Muscle of leg (tissue), 11 donors: ENCODE results near the gene ZBTB21. TPM values are rescaled to one million over a fixed set of nuclear protein-coding genes. Genes with fewer than 3 reads are reported as not detected.

ENCODE experiments used
- DNase-seq: peaks from one replicate; pipeline ENCODE4 v3.0.0; 2013
- H3K27ac ChIP-seq: one replicate; pipeline ENCODE4 v1.5.1; 2013; ENCODE audit warnings: mild to moderate bottlenecking, low read length, control low read depth
- H3K27me3 ChIP-seq: one replicate; pipeline ENCODE4 v1.6.1; 2013; ENCODE audit warnings: low read length; ENCODE audit not compliant: control insufficient read depth, insufficient read depth
- H3K36me3 ChIP-seq: one replicate; pipeline ENCODE4 v1.6.1; 2013; ENCODE audit warnings: low read length; ENCODE audit not compliant: control insufficient read depth, insufficient read depth
- H3K4me1 ChIP-seq: one replicate; pipeline ENCODE4 v1.6.1; 2013; ENCODE audit warnings: low read length; ENCODE audit not compliant: control insufficient read depth, insufficient read depth
- H3K4me3 ChIP-seq: one replicate; pipeline ENCODE4 v1.5.1; 2013; ENCODE audit warnings: low read length, control low read depth
- H3K9me3 ChIP-seq: replicated peaks from 2 replicates; pipeline ENCODE4 v1.6.1; 2013; ENCODE audit warnings: low read depth, low read length; ENCODE audit not compliant: control insufficient read depth
- WGBS: methylation state at CpG from one replicate; pipeline ENCODE4 v1.1.5; 2013; ENCODE audit warnings: missing lambda C conversion rate; ENCODE audit not compliant: insufficient coverage; 5-methylcytosine and 5-hydroxymethylcytosine counted together
- polyA plus RNA-seq, 8 donors: library from polyadenylated mRNA; unstranded; fragments of 120-200 nt; gene quantifications; one replicate each; pipeline versions ENCODE4 v1.2.1 to v1.2.3, GENCODE V29; 2013; ENCODE audit warnings: inconsistent platforms in 1 of 8, low replicate concordance in 1 of 8; ENCODE audit not compliant: insufficient read length in 8 of 8, insufficient read depth in 1 of 8
- total RNA-seq: library from RNA; stranded (reverse); fragments of 120-200 nt; gene quantifications from one replicate; pipeline ENCODE4 v1.2.4, GENCODE V29; 2013

Gene ZBTB21
- total and polyA plus RNA-seq, 9 donors = 3.5 to 8.4 (median 4.7) TPM

DNA sequence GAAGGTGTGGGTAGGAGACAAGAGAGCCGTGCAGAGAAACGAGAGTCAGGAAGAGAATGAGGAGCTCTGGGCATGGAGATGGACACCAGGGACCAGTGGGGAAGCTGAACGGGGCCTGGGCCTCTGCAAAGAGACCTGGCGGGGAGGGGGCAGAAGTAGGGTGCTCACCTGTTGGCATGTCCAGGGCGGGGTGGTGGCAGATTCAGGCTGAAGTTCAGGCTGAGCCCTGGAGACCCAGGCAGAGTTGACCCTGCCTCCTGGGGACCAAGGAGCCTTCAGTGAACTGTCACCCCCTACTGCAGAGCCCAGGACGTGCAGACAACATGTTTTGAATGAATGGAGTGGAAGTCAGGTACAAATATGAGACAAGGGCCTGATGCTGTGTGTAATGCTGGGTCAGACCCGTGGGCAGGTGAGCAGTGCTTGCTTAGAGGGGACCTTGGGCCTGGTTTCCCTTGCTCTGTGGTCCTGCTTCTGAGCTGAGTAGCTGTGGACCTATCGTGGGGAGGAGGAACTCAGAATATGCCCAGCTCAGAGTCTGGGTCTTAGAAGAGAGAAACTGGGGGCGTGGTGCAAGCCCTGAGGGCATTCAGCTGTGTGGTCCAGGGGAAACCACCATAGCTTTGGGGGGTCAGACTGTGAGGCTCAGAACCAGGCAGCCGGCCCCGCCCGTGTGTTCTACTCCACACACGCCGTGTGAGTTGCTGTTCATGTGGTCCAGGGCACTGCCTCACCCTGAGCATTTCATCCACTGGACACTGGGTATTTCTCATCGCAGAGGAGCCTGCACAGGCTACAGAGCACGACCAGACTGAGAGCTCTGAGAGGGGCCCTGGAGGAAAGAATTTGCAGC, 39.6 kb upstream of the ZBTB21 start:
- Histone ChIP-seq H3K4me1 (peaks cover 3% of the 10 kb centered on the region), H3K4me3 (no peak overlapping the region), H3K9me3 (no peaks in the 10 kb centered on the region), H3K27me3 (peaks cover 4% of the 10 kb centered on the region), H3K36me3 (no peaks in the 10 kb centered on the region), H3K27ac (no peak overlapping the region)
- no peak for DNase-seq
- WGBS = 82% methylated on average over 15 of the region's 16 CpGs

DNA sequence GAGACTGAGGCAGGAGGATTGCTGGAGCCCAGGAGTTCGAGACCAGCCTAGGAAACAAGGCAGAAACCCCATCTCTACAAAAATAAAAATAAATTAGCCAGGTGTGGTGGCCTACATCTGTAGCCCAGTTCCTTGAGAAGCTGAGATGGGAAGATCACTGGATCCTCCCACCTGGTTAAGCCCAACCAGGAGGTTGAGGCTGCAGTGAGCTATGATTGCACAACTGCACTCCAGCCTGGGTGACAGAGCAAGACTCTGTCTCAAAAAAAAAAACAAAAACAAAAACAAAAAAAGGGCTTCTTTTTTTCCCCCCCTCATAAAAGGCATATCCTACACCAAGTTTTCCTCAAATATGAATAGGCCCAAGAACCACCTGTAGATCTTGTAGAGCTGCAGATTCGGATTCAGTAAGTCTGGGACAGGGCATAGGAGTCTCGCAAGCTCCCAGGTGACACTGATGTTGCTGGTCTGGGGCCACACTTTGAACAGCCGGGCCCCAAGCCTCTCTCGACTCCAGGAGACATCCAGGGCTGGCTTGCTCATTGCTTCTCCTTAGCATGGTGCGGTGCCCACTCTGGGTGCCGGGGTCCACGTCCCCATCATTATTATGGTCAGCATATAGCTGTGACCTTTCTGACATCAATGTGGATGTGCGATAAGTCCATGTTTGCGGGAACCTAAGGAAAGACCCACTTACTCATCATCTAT, 38.9 kb upstream of the ZBTB21 start:
- H3K4me1 ChIP-seq = peaks cover 3% of the 10 kb centered on the region
- no peaks in the 10 kb centered on the region for H3K36me3 ChIP-seq
- 95% methylated on average over 7 of the region's 10 CpGs for WGBS
- no peaks in the 10 kb centered on the region for H3K9me3 ChIP-seq
- DNase-seq = no peak
- H3K27me3 ChIP-seq = peaks cover 4% of the 10 kb centered on the region
- H3K27ac ChIP-seq = no peak overlapping the region
- no peak overlapping the region for H3K4me3 ChIP-seq

GRCh38 chr21:42047821-42048613, 37.9 kb upstream of the ZBTB21 start:
- WGBS = 42% methylated on average over 11 of the region's 19 CpGs
- DNase-seq = peak; percentile 56

DNA sequence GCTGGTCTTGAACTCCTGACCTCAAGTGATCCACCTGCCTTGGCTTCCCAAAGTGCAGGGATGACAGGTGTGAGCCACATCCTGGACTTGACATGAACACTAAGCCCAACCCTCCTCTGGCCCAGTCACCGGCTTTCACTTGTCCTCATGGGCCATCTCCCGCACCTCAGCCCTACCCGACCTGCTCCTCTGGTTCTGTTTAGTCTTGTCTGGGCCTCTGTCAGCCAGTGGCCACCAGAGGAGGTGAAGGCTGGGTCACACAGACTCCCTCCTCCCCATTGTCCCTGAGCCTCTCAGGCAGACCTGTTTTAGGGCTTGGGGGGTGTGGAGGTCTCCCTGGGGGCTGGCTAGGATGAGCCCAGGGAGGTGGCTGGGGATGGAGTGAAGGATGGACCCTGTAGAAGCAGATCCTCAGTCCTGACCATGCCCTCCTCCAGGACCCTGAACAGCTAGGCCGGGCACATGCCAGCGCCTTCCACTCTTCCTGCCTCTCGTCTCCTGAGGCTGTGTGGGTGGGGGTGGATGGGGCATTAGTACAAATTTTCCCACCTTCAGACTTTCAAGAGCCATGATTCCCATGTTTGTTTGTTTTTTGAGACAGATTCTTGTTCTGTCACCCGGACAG, 34.8 kb upstream of the ZBTB21 start:
- no peak overlapping the region for H3K4me3 ChIP-seq
- no peak overlapping the region for H3K27ac ChIP-seq
- peaks cover 5% of the 10 kb centered on the region for H3K4me1 ChIP-seq
- no peak for DNase-seq
- WGBS = 100% methylated on average over 1 of the region's 7 CpGs
- no peaks in the 10 kb centered on the region for H3K36me3 ChIP-seq
- no peaks in the 10 kb centered on the region for H3K9me3 ChIP-seq
- peaks cover 2% of the 10 kb centered on the region for H3K27me3 ChIP-seq

More at GRCh38 chr21:42047821-42048613, 37.9 kb upstream of the ZBTB21 start:
- Histone ChIP-seq H3K9me3 (no peaks in the 10 kb centered on the region), H3K27me3 (peaks cover 4% of the 10 kb centered on the region), H3K27ac (no peak overlapping the region), H3K4me1 (peaks cover 3% of the 10 kb centered on the region), H3K4me3 (no peak overlapping the region), H3K36me3 (no peaks in the 10 kb centered on the region)

GRCh38 chr21:42043961-42044360, 33.8 kb upstream of the ZBTB21 start:
- WGBS = 91% methylated on average over 14 of the region's 17 CpGs
- no peaks in the 10 kb centered on the region for H3K36me3 ChIP-seq
- peaks cover 9% of the 10 kb centered on the region for H3K4me1 ChIP-seq
- peaks cover under 1% of the 10 kb centered on the region for H3K9me3 ChIP-seq
- H3K27ac ChIP-seq = no peak overlapping the region
- DNase-seq = no peak
- no peak overlapping the region for H3K4me3 ChIP-seq
- H3K27me3 ChIP-seq = no peaks in the 10 kb centered on the region

DNA sequence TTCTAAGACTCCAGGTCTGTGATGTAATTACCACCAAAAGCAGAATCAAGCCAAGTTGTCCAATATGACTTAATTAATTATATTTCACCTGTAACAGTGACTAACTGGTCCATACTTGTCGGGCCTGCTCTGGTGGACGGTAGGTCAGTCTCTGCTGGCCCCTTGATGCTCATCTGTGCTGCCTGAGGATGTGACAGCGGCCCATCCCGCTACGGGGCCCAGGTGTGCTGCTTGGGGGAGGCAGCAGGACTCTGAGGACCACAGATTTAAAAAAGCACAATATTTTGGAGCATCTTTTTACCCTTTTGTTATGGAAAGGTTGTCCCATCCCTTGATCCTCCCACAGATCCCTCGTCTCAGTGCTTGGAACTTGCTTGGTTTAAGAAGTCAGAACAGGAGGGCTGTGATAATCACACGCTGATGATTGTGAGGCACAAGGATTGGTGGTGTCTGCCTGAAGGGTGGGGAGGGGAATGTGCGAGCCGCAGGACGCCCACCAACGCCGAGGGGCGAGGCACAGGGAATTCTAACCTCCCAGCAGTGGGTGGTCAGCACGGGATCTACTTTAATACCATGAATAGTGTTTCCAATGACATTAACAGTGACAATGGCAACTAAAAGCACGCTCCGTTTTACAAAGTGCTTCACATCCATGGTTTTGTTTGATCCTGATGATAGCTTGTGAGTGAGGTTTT, 33.2 kb upstream of the ZBTB21 start:
- H3K4me1 ChIP-seq = peaks cover 8% of the 10 kb centered on the region
- H3K36me3 ChIP-seq = no peaks in the 10 kb centered on the region
- no peak overlapping the region for H3K27ac ChIP-seq
- peaks cover 2% of the 10 kb centered on the region for H3K9me3 ChIP-seq
- H3K27me3 ChIP-seq = no peaks in the 10 kb centered on the region
- DNase-seq = no peak
- WGBS = 60% methylated on average over 3 of the region's 16 CpGs
- H3K4me3 ChIP-seq = no peak overlapping the region

GRCh38 chr21:42042651-42043050, 32.5 kb upstream of the ZBTB21 start:
- 56% methylated on average over 5 of the region's 9 CpGs for WGBS
- DNase-seq = no peak
- Histone ChIP-seq H3K4me1 (peaks cover 6% of the 10 kb centered on the region), H3K27me3 (no peaks in the 10 kb centered on the region), H3K4me3 (no peak overlapping the region), H3K36me3 (no peaks in the 10 kb centered on the region), H3K27ac (no peak overlapping the region), H3K9me3 (peaks cover 2% of the 10 kb centered on the region)

- Histone ChIP-seq H3K4me3 (no peak overlapping the region), H3K27me3 (no peaks in the 10 kb centered on the region), H3K27ac (no peak overlapping the region), H3K4me1 (peaks cover 6% of the 10 kb centered on the region), H3K9me3 (peaks cover 2% of the 10 kb centered on the region), H3K36me3 (no peaks in the 10 kb centered on the region)
- no peak for DNase-seq
- WGBS = 80% methylated on average over 1 of the region's 4 CpGs
These were observed 31.6 kb upstream of the ZBTB21 start for GRCh38 chr21:42041711-42042110.

DNA sequence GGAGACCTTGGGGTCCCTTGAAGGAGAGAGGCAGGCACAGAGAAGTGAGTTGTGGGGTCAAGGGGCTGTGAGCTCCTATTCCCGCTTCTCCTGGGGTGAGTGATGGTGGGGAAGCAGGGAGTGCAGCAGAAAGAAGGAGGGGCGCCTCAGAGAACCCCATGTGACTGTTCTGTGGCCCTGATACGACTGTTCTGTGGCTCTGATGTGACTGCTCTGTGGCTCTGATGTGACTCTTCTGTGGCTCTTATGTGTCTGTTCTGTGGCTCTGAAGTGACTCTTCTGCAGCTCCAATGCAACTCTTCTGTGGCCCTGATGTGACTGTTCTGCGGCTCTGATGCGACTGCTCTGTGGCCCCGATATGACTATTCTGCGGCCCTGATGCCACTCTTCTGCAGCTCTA, 31.1 kb upstream of the ZBTB21 start:
- Histone ChIP-seq H3K36me3 (no peaks in the 10 kb centered on the region), H3K4me3 (no peak overlapping the region), H3K9me3 (peaks cover 2% of the 10 kb centered on the region), H3K27me3 (no peaks in the 10 kb centered on the region), H3K27ac (no peak overlapping the region), H3K4me1 (peaks cover 6% of the 10 kb centered on the region)
- WGBS = 90% methylated on average over 7 of the region's 7 CpGs
- DNase-seq = no peak
